HCT116 (cell line): Measurements from ENCODE around the gene STPG3.

ENCODE experiments used
- CEBPB ChIP-seq: IDR thresholded peaks from 2 replicates; pipeline ENCODE4 v1.6.1; 2012; ENCODE audit warnings: low read depth
- CTCF ChIP-seq, 3 experiments: fragments of 200-600 bp in 1 of 3; sonication (generic) in 1 of 3; IDR thresholded peaks in 2 of 3; conservative IDR thresholded peaks in 1 of 3; 2 replicates each; pipeline ENCODE4 v1.5.1; 2012 to 2017; ENCODE audit warnings: low read depth in 2 of 3, low read length in 2 of 3, antibody characterized with exemption in 1 of 3, borderline replicate concordance in 1 of 3, control low read depth in 1 of 3, mild to moderate bottlenecking in 1 of 3, mixed read lengths in 1 of 3, mixed run types in 1 of 3, moderate library complexity in 1 of 3; ENCODE audit not compliant: insufficient read depth in 1 of 3
- JUND ChIP-seq: IDR thresholded peaks from 2 replicates; pipeline ENCODE4 v1.6.1; 2012
- POLR2A ChIP-seq: IDR thresholded peaks from 2 replicates; pipeline ENCODE4 v1.7.0; 2011; ENCODE audit warnings: borderline replicate concordance; ENCODE audit not compliant: insufficient read depth, insufficient read length; ENCODE audit errors: extremely low read depth
- POLR2AphosphoS5 ChIP-seq: IDR thresholded peaks from 2 replicates; pipeline ENCODE4 v1.6.1; 2011; ENCODE audit warnings: mild to moderate bottlenecking, low read depth, low read length, moderate library complexity
- RAD21 ChIP-seq: IDR thresholded peaks from 2 replicates; pipeline ENCODE4 v1.6.1; 2012; ENCODE audit warnings: low read depth, mild to moderate bottlenecking
- REST ChIP-seq: IDR thresholded peaks from 2 replicates; pipeline ENCODE4 v1.6.1; 2012; ENCODE audit warnings: low read depth
- SIN3A ChIP-seq: IDR thresholded peaks from 2 replicates; pipeline ENCODE4 v1.6.1; 2012; ENCODE audit warnings: low read depth
- SP1 ChIP-seq: IDR thresholded peaks from 2 replicates; pipeline ENCODE4 v1.6.1; 2012; ENCODE audit warnings: low read depth
- YY1 ChIP-seq: IDR thresholded peaks from 2 replicates; pipeline ENCODE4 v1.6.1; 2011; ENCODE audit warnings: low read length, low read depth, moderate library complexity, mild to moderate bottlenecking; ENCODE audit not compliant: insufficient replicate concordance; ENCODE audit errors: extremely low read depth
- ZNF274 ChIP-seq: fragments of 200-500 bp; sonication (Bioruptor generic); IDR thresholded peaks from 2 replicates; pipeline ENCODE4 v1.6.1; 2014; ENCODE audit warnings: mild to moderate bottlenecking, low read depth, low read length, inconsistent platforms
- TF ChIP-seq, protein P1 (sequence below): IDR thresholded peaks from 2 replicates; pipeline ENCODE4 v1.6.1; 2011; ENCODE audit warnings: mild to moderate bottlenecking, low read length, moderate library complexity; ENCODE audit not compliant: insufficient replicate concordance; ENCODE audit errors: extremely low read depth

DNA sequence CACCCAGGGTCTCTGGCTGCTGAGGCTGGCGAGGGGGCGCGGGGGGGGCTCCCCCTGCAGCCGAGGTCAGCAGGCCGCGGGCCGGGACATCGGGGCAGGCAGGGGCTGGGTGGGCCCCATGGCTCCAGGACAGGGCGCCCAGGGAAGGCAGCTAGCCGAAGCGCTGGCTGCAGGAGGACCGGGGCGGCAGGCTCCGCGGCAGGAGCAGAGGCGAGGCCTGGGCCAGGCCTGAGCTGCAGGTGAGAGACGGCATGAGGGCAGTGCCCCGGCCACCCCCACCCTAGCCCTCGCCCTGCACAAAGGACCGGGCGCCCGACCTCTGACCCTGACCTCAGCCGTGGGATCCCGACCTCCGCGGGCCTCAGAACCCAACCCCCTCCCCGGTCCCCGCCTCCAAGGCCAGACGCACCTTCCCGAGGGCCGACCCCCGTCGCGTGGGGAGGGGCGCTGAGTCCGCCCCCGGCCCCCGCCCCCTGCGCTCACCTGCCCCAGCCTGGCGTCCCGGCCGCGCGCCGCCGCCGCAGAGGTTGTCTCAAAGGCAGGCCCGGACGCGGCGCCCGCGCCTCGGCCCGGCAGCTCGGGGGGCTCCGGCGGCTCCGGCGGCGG lies 29.5 kb upstream of the STPG3 start:
- TF ChIP-seq JUND (no peak), POLR2A (no peak), POLR2AphosphoS5 (no peak), CTCF (IDR thresholded peaks at IDR 0.05 in 2 of 3, conservative IDR thresholded peaks at IDR 0.05 in 1 of 3; ENCODE audit: borderline replicate concordance in 1 of 3, insufficient read depth in 1 of 3, low read depth in 2 of 3, low read length in 2 of 3) (no peak), SIN3A (no peak), CEBPB (no peak), YY1 (no peak), RAD21 (no peak), ZNF274 (no peak), REST (no peak), SP1 (no peak)
- TF ChIP-seq, protein P1, sequence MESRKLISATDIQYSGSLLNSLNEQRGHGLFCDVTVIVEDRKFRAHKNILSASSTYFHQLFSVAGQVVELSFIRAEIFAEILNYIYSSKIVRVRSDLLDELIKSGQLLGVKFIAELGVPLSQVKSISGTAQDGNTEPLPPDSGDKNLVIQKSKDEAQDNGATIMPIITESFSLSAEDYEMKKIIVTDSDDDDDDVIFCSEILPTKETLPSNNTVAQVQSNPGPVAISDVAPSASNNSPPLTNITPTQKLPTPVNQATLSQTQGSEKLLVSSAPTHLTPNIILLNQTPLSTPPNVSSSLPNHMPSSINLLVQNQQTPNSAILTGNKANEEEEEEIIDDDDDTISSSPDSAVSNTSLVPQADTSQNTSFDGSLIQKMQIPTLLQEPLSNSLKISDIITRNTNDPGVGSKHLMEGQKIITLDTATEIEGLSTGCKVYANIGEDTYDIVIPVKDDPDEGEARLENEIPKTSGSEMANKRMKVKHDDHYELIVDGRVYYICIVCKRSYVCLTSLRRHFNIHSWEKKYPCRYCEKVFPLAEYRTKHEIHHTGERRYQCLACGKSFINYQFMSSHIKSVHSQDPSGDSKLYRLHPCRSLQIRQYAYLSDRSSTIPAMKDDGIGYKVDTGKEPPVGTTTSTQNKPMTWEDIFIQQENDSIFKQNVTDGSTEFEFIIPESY: no peak
